ENCODE results near the gene STARD3.
"Not testable (repeated sequence)": the region's sequence is repeated elsewhere in the genome, so short reads cannot be mapped to it uniquely, and the experiment has no call there.

Gene STARD3

GRCh38 chr17:39636927-39637736, at the start of gene STARD3:
Gene STARD3, plus strand, starts transcription at chr17:39637144. Its CDS starts 16,388 bp downstream, at chr17:39653532.
- peak; percentile 68 to 86 for DNase-seq

GRCh38 chr17:39590180-39590579, 46.8 kb upstream of the STARD3 start:
- DNase-seq = not testable (repeated sequence)

- DNase-seq = peak; percentile 49 to 53
Measured at GRCh38 chr17:39591958-39592954, 44.7 kb upstream of the STARD3 start.

GRCh38 chr17:39593371-39593770, 43.6 kb upstream of the STARD3 start:
- DNase-seq = peak; percentile 65 to 80

- DNase-seq = peak; percentile 21 to 55
Measured at GRCh38 chr17:39595294-39595693, 41.6 kb upstream of the STARD3 start.

GRCh38 chr17:39595928-39596510, 40.9 kb upstream of the STARD3 start:
- DNase-seq = no peak

- DNase-seq = peak; percentile 69 to 71
Measured at GRCh38 chr17:39596543-39597267, 40.2 kb upstream of the STARD3 start.

GRCh38 chr17:39597372-39598046, 39.4 kb upstream of the STARD3 start:
- peak; percentile 54 to 55 for DNase-seq

GRCh38 chr17:39598047-39598481, 38.9 kb upstream of the STARD3 start:
- peak in 1 of 2 experiments; percentile 31 for DNase-seq

GRCh38 chr17:39598630-39599003, 38.3 kb upstream of the STARD3 start:
- DNase-seq = peak; percentile 20 to 26

- peak; percentile 28 to 70 for DNase-seq
Measured at GRCh38 chr17:39599004-39599664, 37.8 kb upstream of the STARD3 start.

- DNase-seq = peak in 1 of 2 experiments; percentile 60
Measured at GRCh38 chr17:39599665-39600231, 37.2 kb upstream of the STARD3 start.

- DNase-seq = no peak
Measured at GRCh38 chr17:39600288-39600996, 36.5 kb upstream of the STARD3 start.

- DNase-seq = no peak
Measured at GRCh38 chr17:39600997-39601597, 35.8 kb upstream of the STARD3 start.

GRCh38 chr17:39601758-39602532, 35.0 kb upstream of the STARD3 start:
- DNase-seq = no peak

- DNase-seq = no peak
Measured at GRCh38 chr17:39602533-39603303, 34.2 kb upstream of the STARD3 start.

- DNase-seq = no peak
Measured at GRCh38 chr17:39603304-39604016, 33.5 kb upstream of the STARD3 start.

Measured in NCI-H524 (cell line).